Raji (cell line): ENCODE data around the gene PKN3.

ENCODE experiments used
- POLR2A ChIP-seq: IDR thresholded peaks from 2 replicates; pipeline ENCODE4 v1.6.1; 2011; ENCODE audit warnings: low read depth, low read length, control low read depth; ENCODE audit not compliant: insufficient read depth

Gene PKN3

DNA sequence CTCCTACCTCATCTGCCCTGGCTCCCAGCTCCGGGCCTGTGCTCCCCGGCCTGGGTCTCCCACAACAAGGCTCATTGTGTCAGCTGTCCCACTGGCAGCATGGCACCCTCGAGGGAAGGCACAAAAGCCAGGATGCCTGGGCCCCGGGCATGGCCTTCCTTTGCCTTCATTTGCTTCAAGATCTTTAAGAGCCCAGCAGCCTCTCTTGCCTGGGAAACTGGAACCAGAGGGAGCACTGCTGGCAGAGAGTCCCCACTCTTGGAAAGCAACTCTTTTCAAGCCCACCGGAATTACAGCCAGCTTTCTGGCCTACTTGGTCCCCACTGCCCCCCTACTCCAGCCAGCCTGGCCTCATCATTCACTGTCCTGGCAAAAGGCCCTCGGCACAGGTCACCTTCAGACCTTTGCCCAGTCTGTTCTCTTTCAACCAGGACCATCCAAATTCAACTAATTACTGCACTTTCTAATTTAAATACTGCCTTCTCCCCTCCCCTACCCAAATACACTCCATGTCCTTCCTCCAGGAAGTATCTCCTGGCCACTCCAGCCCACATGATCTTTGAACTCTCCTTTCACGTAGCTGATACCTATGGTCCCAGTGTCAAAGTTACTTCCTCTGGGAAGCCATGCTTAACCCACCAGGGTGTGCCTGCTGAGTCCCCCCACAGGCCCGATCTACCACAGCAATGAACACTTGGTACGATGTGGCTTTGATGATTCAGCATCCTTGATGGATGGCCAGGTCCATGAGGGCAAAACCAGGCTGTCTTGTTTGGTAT is 60.6 kb downstream of the PKN3 start:
- no peak for TF ChIP-seq POLR2A

DNA sequence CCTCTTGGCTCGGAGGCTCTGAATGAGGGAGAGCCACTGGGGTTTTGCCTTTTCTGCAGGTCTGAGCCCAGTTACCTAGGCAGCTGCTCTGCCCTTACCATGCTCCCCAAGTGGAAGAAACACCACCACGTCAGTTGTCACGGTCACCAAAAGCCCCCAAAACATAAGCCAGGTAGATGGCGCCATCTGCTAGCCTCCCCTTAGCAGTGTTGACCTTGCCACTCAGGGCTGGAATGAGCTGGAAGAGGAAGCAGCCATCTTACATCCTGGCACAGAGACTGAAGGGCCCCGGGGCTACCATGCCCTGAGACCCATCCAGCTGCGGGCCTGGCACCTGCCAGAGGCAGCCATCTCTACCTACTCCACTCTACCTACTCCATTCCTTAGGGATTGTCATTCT is 62.1 kb downstream of the PKN3 start:
- no peak for TF ChIP-seq POLR2A

DNA sequence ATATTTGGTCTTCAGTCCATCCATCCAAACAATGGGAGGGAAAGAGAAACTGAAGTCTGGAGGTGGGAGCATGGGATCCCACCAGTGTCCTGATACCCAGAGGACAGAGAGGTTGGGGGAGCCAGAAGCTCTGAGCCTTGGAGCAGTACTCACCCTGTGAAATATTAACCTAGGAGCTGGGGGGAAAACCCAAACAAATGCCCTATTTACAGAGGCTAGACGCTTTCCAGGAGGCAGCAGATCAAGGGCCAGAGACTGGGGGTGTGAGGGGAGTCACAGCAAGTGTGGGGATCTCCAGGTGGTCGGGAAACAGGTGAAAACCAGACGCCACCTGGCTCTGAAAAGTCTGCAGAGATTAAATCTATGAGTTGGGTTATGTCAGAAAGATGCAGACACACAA is 63.2 kb downstream of the PKN3 start:
- no peak for TF ChIP-seq POLR2A

DNA sequence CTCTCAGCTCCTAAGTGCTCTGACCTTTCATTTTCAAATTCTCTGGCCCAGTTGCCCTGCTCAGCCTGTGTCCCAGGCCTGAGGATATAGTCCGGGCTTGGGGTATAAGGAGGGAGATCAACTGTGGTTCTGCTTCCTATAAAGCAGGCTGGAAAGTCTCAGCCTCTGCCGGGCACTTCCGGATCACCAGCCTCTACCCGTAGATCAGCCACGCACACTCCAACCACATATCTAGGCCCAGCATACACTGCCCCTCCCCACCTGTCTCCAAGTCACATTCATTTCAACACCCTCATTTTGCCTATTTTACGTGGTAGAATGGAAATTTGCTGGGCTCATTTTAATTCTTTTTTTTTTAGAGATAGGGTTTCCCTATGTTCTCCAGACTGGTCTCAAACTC is 66.3 kb downstream of the PKN3 start:
- TF ChIP-seq POLR2A, result no peak
